IMR-90 (cell line): ENCODE measurements around the gene MTRF1L. TPM values are rescaled to one million over a fixed set of nuclear protein-coding genes. Genes with fewer than 3 reads are reported as not detected.

Experiments used
- ATAC-seq: fragments of 200-7000 bp; cut with Tn5 transposase; 2 replicates; pipeline ENCODE4 v1.9.1; 2020; ENCODE audit warnings: low read depth, mild to moderate bottlenecking, moderate library complexity
- BruUV-seq: library from RNA; stranded (reverse); fragments of 400-500 nt; replicated peaks from 2 replicates; lab custom pipeline; 2021; lab: Mats Ljungman, UMichigan
- CTCF ChIA-PET: fragments of 300-600 bp; formaldehyde crosslinking; extraction: SDS; loops from one replicate; lab custom pipeline; 2021; ENCODE audit warnings: antibody characterized with exemption; lab: Yijun Ruan, JAX
- POLR2A ChIA-PET: fragments of 300-600 bp; sonication (Branson Sonifier 250); formaldehyde crosslinking; loops from one replicate; lab custom pipeline; 2022; ENCODE audit warnings: antibody characterized with exemption; ENCODE audit not compliant: unreplicated experiment; lab: Charles Lee
- DNase-seq: peaks from one replicate; pipeline ENCODE4 v3.0.0; 2013
- H2AFZ ChIP-seq: replicated peaks from 2 replicates; pipeline ENCODE3; 2013; ENCODE audit warnings: low read length, mild to moderate bottlenecking; ENCODE audit not compliant: poor library complexity
- H2AK5ac ChIP-seq: 2 replicates; pipeline ENCODE4 v1.6.1; 2013; ENCODE audit warnings: low read depth, low read length, inconsistent platforms
- H2AK9ac ChIP-seq: replicated peaks from 2 replicates; pipeline ENCODE3; 2013; ENCODE audit warnings: mild to moderate bottlenecking, low read depth, low read length, moderate library complexity; ENCODE audit not compliant: poor library complexity
- H2BK120ac ChIP-seq: 2 replicates; pipeline ENCODE4 v1.6.1; 2013; ENCODE audit warnings: low read depth, low read length, inconsistent platforms
- H2BK15ac ChIP-seq: 3 replicates; pipeline ENCODE4 v1.6.1; 2013; ENCODE audit warnings: low read depth, low read length, inconsistent platforms
- H2BK20ac ChIP-seq: 2 replicates; pipeline ENCODE4 v1.6.1; 2013; ENCODE audit warnings: low read depth, mild to moderate bottlenecking, inconsistent platforms, low read length, moderate library complexity
- H2BK5ac ChIP-seq: 2 replicates; pipeline ENCODE4 v1.6.1; 2013; ENCODE audit warnings: mild to moderate bottlenecking, low read depth, low read length, inconsistent platforms; ENCODE audit not compliant: poor library complexity, severe bottlenecking
- H3K14ac ChIP-seq: replicated peaks from 2 replicates; pipeline ENCODE4 v1.6.1; 2013; ENCODE audit warnings: low read depth, low read length, inconsistent platforms
- H3K18ac ChIP-seq: 2 replicates; pipeline ENCODE4 v1.6.1; 2013; ENCODE audit warnings: low read depth, low read length, control low read depth
- H3K23ac ChIP-seq: 2 replicates; pipeline ENCODE4 v1.6.1; 2013; ENCODE audit warnings: low read depth, low read length, inconsistent platforms
- H3K27ac ChIP-seq: 2 replicates; pipeline ENCODE4 v1.5.1; 2013; ENCODE audit warnings: mild to moderate bottlenecking, control low read depth, low read length; ENCODE audit not compliant: insufficient read depth
- H3K27me3 ChIP-seq: 2 replicates; pipeline ENCODE4 v1.6.1; 2013; ENCODE audit warnings: low read length; ENCODE audit not compliant: control insufficient read depth, insufficient read depth
- H3K36me3 ChIP-seq: 2 replicates; pipeline ENCODE4 v1.6.1; 2013; ENCODE audit warnings: low read length, mixed read lengths; ENCODE audit not compliant: control insufficient read depth, insufficient read depth
- H3K4ac ChIP-seq: 2 replicates; pipeline ENCODE4 v1.6.1; 2013; ENCODE audit warnings: low read depth, low read length, inconsistent platforms
- H3K4me1 ChIP-seq: 2 replicates; pipeline ENCODE4 v1.6.1; 2013; ENCODE audit warnings: low read length, mixed read lengths; ENCODE audit not compliant: control insufficient read depth, insufficient read depth
- H3K4me2 ChIP-seq: 2 replicates; pipeline ENCODE4 v1.6.1; 2013; ENCODE audit warnings: low read depth, mild to moderate bottlenecking, control low read depth, low read length, moderate library complexity
- H3K4me3 ChIP-seq: 2 replicates; pipeline ENCODE4 v1.5.1; 2013; ENCODE audit warnings: low read depth, mild to moderate bottlenecking, control low read depth, low read length, moderate library complexity; ENCODE audit not compliant: insufficient read depth
- H3K56ac ChIP-seq: 2 replicates; pipeline ENCODE4 v1.6.1; 2013; ENCODE audit warnings: low read length, inconsistent platforms; ENCODE audit not compliant: insufficient read depth; ENCODE audit errors: extremely low read depth
- H3K79me1 ChIP-seq, 2 experiments: 2 replicates each; pipeline ENCODE4 v1.6.1; 2013; ENCODE audit warnings: low read length in 2 of 2, inconsistent platforms in 1 of 2, low read depth in 1 of 2
- H3K9ac ChIP-seq: 2 replicates; pipeline ENCODE4 v1.6.1; 2013; ENCODE audit warnings: low read depth, low read length, control low read depth
- H3K9me1 ChIP-seq: 2 replicates; pipeline ENCODE4 v1.6.1; 2013; ENCODE audit warnings: low read length, inconsistent platforms; ENCODE audit not compliant: insufficient read depth
- H3K9me3 ChIP-seq: 2 replicates; pipeline ENCODE4 v1.6.1; 2013; ENCODE audit warnings: low read length; ENCODE audit not compliant: control insufficient read depth, insufficient read depth
- H4K20me1 ChIP-seq: 2 replicates; pipeline ENCODE4 v1.6.1; 2013; ENCODE audit warnings: low read length, inconsistent platforms; ENCODE audit not compliant: insufficient read depth
- H4K5ac ChIP-seq: 2 replicates; pipeline ENCODE4 v1.6.1; 2013; ENCODE audit warnings: mild to moderate bottlenecking, low read depth, low read length, control low read depth
- H4K8ac ChIP-seq, 2 experiments: 2 replicates each; pipeline ENCODE4 v1.6.1; 2013; ENCODE audit warnings: low read depth in 2 of 2, low read length in 2 of 2, control low read depth in 1 of 2, inconsistent platforms in 1 of 2
- H4K91ac ChIP-seq: 2 replicates; pipeline ENCODE4 v1.6.1; 2013; ENCODE audit warnings: low read depth, low read length, inconsistent platforms; ENCODE audit not compliant: insufficient read depth
- BHLHE40 ChIP-seq: fragments of 150-350 bp; IDR thresholded peaks from 2 replicates; pipeline ENCODE4 v1.6.1; 2016; ENCODE audit warnings: mild to moderate bottlenecking, low read depth, low read length
- CTCF ChIP-seq: conservative IDR thresholded peaks from 2 replicates; pipeline ENCODE4 v1.5.1; 2012; ENCODE audit warnings: mild to moderate bottlenecking, low read depth, low read length, improper control_type of control experiment
- FOS ChIP-seq: fragments of 150-350 bp; IDR thresholded peaks from 2 replicates; pipeline ENCODE4 v1.6.1; 2016; ENCODE audit warnings: low read depth, low read length
- MAFK ChIP-seq: IDR thresholded peaks from 2 replicates; pipeline ENCODE4 v1.6.1; 2012; ENCODE audit warnings: low read depth, low read length, improper control_type of control experiment
- MAZ ChIP-seq: IDR thresholded peaks from 2 replicates; pipeline ENCODE4 v1.6.1; 2012; ENCODE audit warnings: low read depth, mild to moderate bottlenecking, low read length, improper control_type of control experiment, moderate library complexity, borderline replicate concordance
- MXI1 ChIP-seq: IDR thresholded peaks from 2 replicates; pipeline ENCODE4 v1.6.1; 2012; ENCODE audit warnings: low read depth, mild to moderate bottlenecking, low read length, moderate library complexity, borderline replicate concordance
- NFE2L2 ChIP-seq: fragments of 150-350 bp; IDR thresholded peaks from 2 replicates; pipeline ENCODE4 v1.6.1; 2016; ENCODE audit warnings: low read depth, mild to moderate bottlenecking, low read length
- SMC3 ChIP-seq: fragments of 150-350 bp; IDR thresholded peaks from 2 replicates; pipeline ENCODE4 v1.6.1; 2016; ENCODE audit warnings: low read depth, mild to moderate bottlenecking, antibody characterized with exemption, low read length, moderate library complexity
- dilution Hi-C: fragments of 300-500 bp; cut with HindIII; formaldehyde crosslinking; loops from one replicate; pipeline ENCODE4 v1.14.3; 2018; ENCODE audit warnings: low sequenced_read_pairs; ENCODE audit not compliant: unreplicated experiment
- in situ Hi-C: fragments of 300-500 bp; cut with MboI; formaldehyde crosslinking; loops from 3 replicates; pipeline ENCODE4 v1.14.3; 2019; ENCODE audit warnings: low sequenced_read_pairs, inconsistent platforms, mixed read lengths
- intact Hi-C: fragments of 100-400 bp; cut with micrococcal nuclease; formaldehyde crosslinking; loops from 2 replicates; pipeline ENCODE4 v1.10.0; 2022
- polyA plus RNA-seq, 3 experiments: library from polyadenylated mRNA; depleted of rRNA; stranded (reverse); fragments of >200 nt; gene quantifications; 2 replicates each; pipeline ENCODE4 v1.2.3, GENCODE V29; 2012; ENCODE audit warnings: low replicate concordance in 1 of 3
- total RNA-seq: library from RNA; depleted of rRNA; stranded (reverse); fragments of >200 nt; gene quantifications from 2 replicates; pipeline ENCODE4 v1.2.3, GENCODE V29; 2012

Gene MTRF1L
- total and polyA plus RNA-seq, 2 of the 4 experiments (the other 2 are of a cell fraction) = 6.9 to 11.1 TPM

DNA sequence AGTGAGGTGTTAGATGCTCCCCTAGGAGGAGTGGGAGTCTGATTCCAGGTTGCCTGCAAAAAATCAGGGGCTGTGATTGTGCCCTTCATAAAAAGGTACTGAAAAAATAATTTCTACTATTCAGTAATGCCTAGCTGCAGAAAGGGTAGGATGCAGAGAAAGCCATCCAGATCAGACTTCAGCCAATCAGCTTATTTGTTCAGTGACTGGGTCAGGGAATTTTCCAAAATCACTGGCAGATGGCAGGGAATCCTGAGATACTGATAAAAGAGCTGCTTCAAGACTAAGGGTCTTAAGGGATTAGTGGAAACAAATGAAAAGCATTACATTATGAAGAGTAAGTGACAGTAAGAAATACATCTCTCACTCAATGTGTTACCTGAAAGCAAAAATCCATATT lies 42.8 kb upstream of the MTRF1L start:
- Histone ChIP-seq H3K4me3 (no peak overlapping the region), H3K36me3 (peaks cover 8% of the 10 kb centered on the region), H3K4me2 (no peak overlapping the region), H4K91ac (no peak overlapping the region), H3K9me1 (no peaks in the 10 kb centered on the region), H3K56ac (no peak overlapping the region), H2BK5ac (no peak overlapping the region), H4K20me1 (no peaks in the 10 kb centered on the region), H2BK15ac (no peak overlapping the region), H4K8ac (no peak overlapping the region), H3K27ac (no peak overlapping the region), H2AK9ac (no peak overlapping the region), H2AFZ (no peak overlapping the region), H3K18ac (no peak overlapping the region), H3K27me3 (no peaks in the 10 kb centered on the region), H3K23ac (no peak overlapping the region), H4K5ac (no peak overlapping the region), H3K4ac (no peak overlapping the region), H3K9me3 (no peaks in the 10 kb centered on the region), H2BK120ac (no peak overlapping the region), H3K4me1 (no peaks in the 10 kb centered on the region), H2BK20ac (no peak overlapping the region), H3K9ac (no peak overlapping the region), H3K14ac (no peak overlapping the region), H3K79me1 (no peaks in the 10 kb centered on the region), H2AK5ac (no peak overlapping the region)
- dilution Hi-C loops = no loop called here
- no peak for TF ChIP-seq SMC3
- TF ChIP-seq NFE2L2 = no peak
- no peak for TF ChIP-seq MXI1
- TF ChIP-seq MAZ = no peak
- no peak for TF ChIP-seq CTCF
- TF ChIP-seq BHLHE40 = no peak
- no peak for TF ChIP-seq FOS
- no peak for TF ChIP-seq MAFK
- in situ Hi-C loops = loop anchor here (5.0 to 25.0 kb wide), 3 partner anchors 257 to 1117 kb away; no protein-coding TSS in a partner anchor
- intact Hi-C loops = no loop called here
- no peak for DNase-seq
- ATAC-seq = no peak
- CTCF ChIA-PET = no interaction called here
- no TSS peak for BruUV-seq
- POLR2A ChIA-PET = no interaction called here
